ENCODE data around the gene TPD52L1.

GRCh38 chr6:125257351-125257750 is 103.8 kb downstream of the TPD52L1 start:
- no peak for TF ChIP-seq POLR2AphosphoS5 (IDR thresholded peaks at IDR 0.05; ENCODE audit: low read depth, low read length)
- no peak for TF ChIP-seq REST (IDR thresholded peaks at IDR 0.05; ENCODE audit: insufficient read depth in 1 of 2, low read depth in 2 of 2, low read length in 2 of 2)
- TF ChIP-seq TAF1 (IDR thresholded peaks at IDR 0.05; ENCODE audit: borderline replicate concordance, insufficient read depth, low read length) = no peak
